Tibial nerve (tissue), 4 donors: ENCODE results near the gene BLOC1S4. TPM values are rescaled to one million over a fixed set of nuclear protein-coding genes. Genes with fewer than 3 reads are reported as not detected.
"Not testable (repeated sequence)": the region's sequence is repeated elsewhere in the genome, so short reads cannot be mapped to it uniquely, and the experiment has no call there.

Experiments used
- DNase-seq, 2 donors: peaks; one replicate each; pipeline ENCODE4 v3.0.0-alpha.2; 2019; ENCODE audit warnings: low spot score in 2 of 2
- H3K27ac ChIP-seq, 4 donors: fragments of 200-600 bp; sonication (generic) in 3 of 4; one replicate each; pipeline ENCODE4 v1.5.1; 2017 to 2019; ENCODE audit warnings: mild to moderate bottlenecking in 1 of 4
- H3K27me3 ChIP-seq, 2 donors: fragments of 200-600 bp; sonication (generic) in 1 of 2; one replicate each; pipeline versions ENCODE4 v1.5.1 to v1.6.0; 2017 to 2019
- H3K36me3 ChIP-seq, 3 donors: fragments of 200-600 bp; sonication (generic); one replicate each; pipeline ENCODE4 v1.5.1; 2018 to 2019
- H3K4me1 ChIP-seq, 4 donors: fragments of 200-600 bp; sonication (generic) in 3 of 4; one replicate each; pipeline ENCODE4 v1.5.1; 2017 to 2019
- H3K4me3 ChIP-seq, 4 donors: fragments of 200-600 bp; sonication (generic) in 3 of 4; one replicate each; pipeline ENCODE4 v1.5.1; 2017 to 2019; ENCODE audit warnings: mild to moderate bottlenecking in 1 of 4, moderate library complexity in 1 of 4
- H3K9me3 ChIP-seq, 4 donors: fragments of 200-600 bp; sonication (generic) in 3 of 4; one replicate each; pipeline ENCODE4 v1.5.1; 2017 to 2019
- EP300 ChIP-seq, 2 donors: sonication (generic); formaldehyde crosslinking; IDR thresholded peaks; one replicate each; pipeline ENCODE4 v1.6.1; 2017; ENCODE audit warnings: antibody characterized with exemption in 2 of 2, mild to moderate bottlenecking in 1 of 2
- POLR2A ChIP-seq, 2 donors: fragments of 450-650 bp; IDR thresholded peaks; one replicate each; pipeline ENCODE4 v1.6.1; 2017; ENCODE audit warnings: antibody characterized with exemption in 2 of 2, mild to moderate bottlenecking in 2 of 2, moderate library complexity in 2 of 2
- WGBS, 2 donors: methylation state at CpG; one replicate each; pipeline ENCODE4 v1.1.5; 2018; 5-methylcytosine and 5-hydroxymethylcytosine counted together
- total RNA-seq, 4 donors: library from RNA; depleted of rRNA; stranded (reverse); fragments of >200 nt; gene quantifications; one replicate each; pipeline ENCODE4 v1.1.0, GENCODE V29; 2016
- TF ChIP-seq, protein P1 (sequence below), 5 experiments: fragments of 200-600 bp in 3 of 5; fragments of 450-650 bp in 2 of 5; sonication (generic) in 3 of 5; IDR thresholded peaks; one replicate each; pipeline ENCODE4 v1.5.1; 2016 to 2019; ENCODE audit warnings: antibody characterized with exemption in 5 of 5, mild to moderate bottlenecking in 3 of 5, moderate library complexity in 2 of 5

The BLOC1S4 gene
- total RNA-seq, 4 donors from 2014 or later: 18.0 to 32.8 (median 28.3) TPM

DNA sequence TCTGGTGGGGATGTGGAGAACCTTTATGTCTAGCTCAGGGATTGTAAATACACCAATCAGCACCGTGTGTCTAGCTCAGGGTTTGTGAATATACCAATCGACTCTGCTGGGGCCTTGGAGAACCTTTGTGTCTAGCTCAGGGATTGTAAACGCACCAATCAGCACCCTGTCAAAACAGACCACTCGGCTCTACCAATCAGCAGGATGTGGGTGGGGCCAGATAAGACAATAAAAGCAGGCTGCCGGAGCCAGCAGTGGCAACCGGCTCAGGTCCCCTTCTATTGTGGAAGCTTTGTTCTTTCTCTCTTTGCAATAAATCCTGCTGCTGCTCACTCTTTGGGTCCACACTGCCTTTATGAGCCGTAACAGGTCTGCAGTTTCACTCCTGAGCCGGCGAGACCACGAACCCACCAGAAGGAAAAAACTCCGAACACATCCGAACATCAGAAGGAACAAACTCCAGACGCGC lies 42.7 kb upstream of the BLOC1S4 start:
- TF ChIP-seq, protein P1, sequence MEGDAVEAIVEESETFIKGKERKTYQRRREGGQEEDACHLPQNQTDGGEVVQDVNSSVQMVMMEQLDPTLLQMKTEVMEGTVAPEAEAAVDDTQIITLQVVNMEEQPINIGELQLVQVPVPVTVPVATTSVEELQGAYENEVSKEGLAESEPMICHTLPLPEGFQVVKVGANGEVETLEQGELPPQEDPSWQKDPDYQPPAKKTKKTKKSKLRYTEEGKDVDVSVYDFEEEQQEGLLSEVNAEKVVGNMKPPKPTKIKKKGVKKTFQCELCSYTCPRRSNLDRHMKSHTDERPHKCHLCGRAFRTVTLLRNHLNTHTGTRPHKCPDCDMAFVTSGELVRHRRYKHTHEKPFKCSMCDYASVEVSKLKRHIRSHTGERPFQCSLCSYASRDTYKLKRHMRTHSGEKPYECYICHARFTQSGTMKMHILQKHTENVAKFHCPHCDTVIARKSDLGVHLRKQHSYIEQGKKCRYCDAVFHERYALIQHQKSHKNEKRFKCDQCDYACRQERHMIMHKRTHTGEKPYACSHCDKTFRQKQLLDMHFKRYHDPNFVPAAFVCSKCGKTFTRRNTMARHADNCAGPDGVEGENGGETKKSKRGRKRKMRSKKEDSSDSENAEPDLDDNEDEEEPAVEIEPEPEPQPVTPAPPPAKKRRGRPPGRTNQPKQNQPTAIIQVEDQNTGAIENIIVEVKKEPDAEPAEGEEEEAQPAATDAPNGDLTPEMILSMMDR (IDR thresholded peaks at IDR 0.05): peak in 1 of 5 experiments; percentile 5
- H3K9me3 ChIP-seq, H3K27me3 ChIP-seq, DNase-seq: not testable (repeated sequence)
- Histone ChIP-seq H3K27ac (peak overlapping the region; percentile 35 to 89 (median 80)), H3K4me3 (peak overlapping the region; percentile 62 to 84 (median 80)), H3K4me1 (peaks cover 0 to 34% (median 24%) of the 10 kb centered on the region in 4 donors), H3K36me3 (peaks cover 0 to 39% (median 0%) of the 10 kb centered on the region in 3 donors)
- WGBS, 2 donors: 30 to 42% methylated on average over 14 of the region's 14 CpGs

DNA sequence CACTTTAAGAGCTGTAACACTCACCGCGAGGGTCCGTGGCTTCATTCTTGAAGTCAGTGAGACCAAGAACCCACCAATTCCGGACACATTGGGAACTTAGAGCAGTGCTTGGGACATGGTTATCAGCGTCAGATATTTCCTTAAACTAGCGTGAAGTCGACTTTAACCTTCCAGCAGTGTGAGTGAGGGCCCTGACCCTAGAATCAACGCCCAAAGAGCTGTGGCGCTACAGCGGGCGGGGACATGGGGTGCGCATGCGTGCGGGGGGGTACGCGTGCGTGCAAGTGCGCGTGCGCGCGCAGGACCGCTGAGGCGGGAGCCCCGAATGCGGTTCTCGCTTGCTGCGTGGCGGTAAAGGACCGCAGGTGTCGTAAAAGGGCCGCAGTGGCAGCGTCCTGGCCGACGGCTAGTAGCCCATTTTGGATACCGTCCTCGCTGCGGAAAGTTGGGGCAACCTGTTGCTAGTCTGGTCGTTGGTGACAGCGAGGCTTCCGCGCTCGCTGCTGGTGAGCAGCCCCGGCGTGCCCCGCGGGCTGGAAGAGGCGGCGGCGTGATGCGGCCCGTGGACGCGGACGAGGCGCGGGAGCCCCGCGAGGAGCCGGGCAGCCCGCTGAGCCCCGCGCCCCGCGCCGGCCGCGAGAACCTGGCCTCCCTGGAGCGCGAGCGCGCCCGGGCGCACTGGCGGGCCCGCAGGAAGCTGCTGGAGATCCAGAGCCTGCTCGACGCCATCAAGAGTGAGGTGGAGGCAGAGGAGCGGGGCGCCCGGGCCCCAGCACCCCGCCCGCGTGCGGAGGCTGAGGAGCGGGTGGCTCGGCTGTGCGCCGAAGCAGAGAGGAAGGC lies 42.1 kb upstream of the BLOC1S4 start:
- WGBS, 2 donors: 1 to 4% methylated on average over 10 to 51 of the region's 89 CpGs
- Histone ChIP-seq H3K27me3 (no peaks in the 10 kb centered on the region), H3K9me3 (no peaks in the 10 kb centered on the region), H3K36me3 (peaks cover 0 to 38% (median 0%) of the 10 kb centered on the region in 3 donors), H3K4me3 (peak overlapping the region; percentile 62 to 84 (median 80)), H3K27ac (peak overlapping the region; percentile 35 to 89 (median 80)), H3K4me1 (peaks cover 0 to 34% (median 24%) of the 10 kb centered on the region in 4 donors)
- DNase-seq: peak; percentile 81 to 87
- TF ChIP-seq EP300 (IDR thresholded peaks at IDR 0.05): peak; percentile 63 to 93
- peak; percentile 39 to 70 for TF ChIP-seq POLR2A (IDR thresholded peaks at IDR 0.05)
- TF ChIP-seq, protein P1 (IDR thresholded peaks at IDR 0.05): peak in 3 of 5 experiments; percentile 5 to 44 (median 6)

DNA sequence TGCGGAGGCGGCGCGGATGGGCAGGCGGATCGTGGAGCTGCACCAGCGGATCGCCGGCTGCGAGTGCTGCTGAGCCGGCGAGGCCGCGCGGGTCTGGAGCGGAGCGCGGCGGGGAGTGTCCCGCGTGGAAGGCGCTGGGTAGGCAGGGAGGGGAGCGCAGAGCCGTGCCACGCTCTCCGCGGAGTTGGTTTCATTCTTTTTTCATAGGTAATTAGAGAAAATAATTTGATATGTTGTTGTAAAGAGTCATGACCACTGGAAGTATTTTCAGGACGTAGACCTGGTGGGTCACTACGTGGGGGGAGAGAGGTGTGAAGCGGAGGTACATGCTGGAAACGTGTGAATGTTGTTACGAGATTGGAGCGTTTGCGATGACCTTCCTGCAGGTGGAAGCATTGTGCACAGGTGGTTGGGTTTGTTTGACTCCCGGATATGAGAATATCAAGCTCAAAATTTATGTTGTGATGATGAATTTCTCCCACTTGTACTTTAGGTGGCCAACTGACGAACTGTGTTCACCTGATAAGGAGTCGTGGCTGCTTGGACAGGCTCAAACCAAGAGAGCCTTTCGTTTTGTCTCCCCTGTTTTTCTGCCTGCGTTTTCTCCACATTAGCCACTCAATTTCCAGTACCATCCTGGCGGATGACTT lies 41.3 kb upstream of the BLOC1S4 start:
- Histone ChIP-seq H3K9me3 (no peaks in the 10 kb centered on the region), H3K27ac (peak overlapping the region; percentile 35 to 89 (median 80)), H3K36me3 (peaks cover 0 to 36% (median 0%) of the 10 kb centered on the region in 3 donors), H3K4me3 (peak overlapping the region; percentile 62 to 84 (median 80)), H3K27me3 (no peaks in the 10 kb centered on the region), H3K4me1 (peaks cover 0 to 34% (median 24%) of the 10 kb centered on the region in 4 donors)
- TF ChIP-seq, protein P1 (IDR thresholded peaks at IDR 0.05): peak in 1 of 5 experiments; percentile 26
- no peak for TF ChIP-seq POLR2A (IDR thresholded peaks at IDR 0.05)
- WGBS, 2 donors: 6 to 7% methylated on average over 34 to 39 of the region's 40 CpGs
- no peak for DNase-seq

DNA sequence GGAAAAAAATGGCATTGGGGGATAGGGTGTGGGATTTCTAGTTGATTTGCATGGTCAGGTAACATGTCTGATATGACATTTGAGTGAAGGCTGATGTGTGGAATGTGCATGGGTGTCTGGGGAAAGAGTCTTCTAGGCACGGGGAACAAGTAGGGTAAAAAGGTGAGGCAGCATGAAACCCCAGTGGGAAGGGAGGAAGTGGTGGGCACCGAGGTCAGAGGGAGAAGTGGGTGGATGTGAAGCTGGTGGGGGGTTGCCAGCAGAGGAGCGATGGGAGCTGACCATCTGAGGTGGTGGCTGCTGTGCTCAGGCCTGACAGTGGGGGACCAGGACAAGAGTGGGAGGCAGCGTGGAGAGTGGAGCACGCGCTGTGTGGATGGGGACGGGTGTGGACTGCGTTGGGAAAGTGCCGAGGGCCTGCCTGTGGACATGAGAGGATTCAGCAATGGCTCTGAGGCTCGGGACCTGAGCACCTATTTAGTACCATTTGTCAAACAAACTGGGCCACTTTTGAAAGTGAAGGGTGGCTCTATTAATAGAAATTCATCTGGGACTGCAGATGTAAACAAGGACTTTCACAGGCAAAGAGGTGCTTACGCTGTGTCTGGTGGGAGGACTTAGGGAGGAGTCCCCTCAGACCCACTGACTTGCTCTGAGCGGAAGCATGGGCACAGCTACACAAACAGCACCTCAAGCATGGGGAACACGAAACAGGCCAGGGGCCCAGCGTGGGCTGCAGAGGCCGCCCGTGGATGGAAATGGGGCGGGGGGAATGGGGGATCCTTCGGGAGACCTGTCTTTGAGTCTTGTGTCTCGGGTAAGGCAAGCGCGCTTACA lies 39.0 kb upstream of the BLOC1S4 start:
- WGBS, 2 donors: 84 to 87% methylated on average over 21 of the region's 21 CpGs
- H3K36me3 ChIP-seq: peaks cover 0 to 37% (median 0%) of the 10 kb centered on the region in 3 donors
- H3K4me1 ChIP-seq: peaks cover 0 to 34% (median 24%) of the 10 kb centered on the region in 4 donors
- H3K27me3 ChIP-seq: no peaks in the 10 kb centered on the region
- no peak for DNase-seq
- no peak overlapping the region for H3K27ac ChIP-seq
- no peaks in the 10 kb centered on the region for H3K9me3 ChIP-seq
- no peak overlapping the region for H3K4me3 ChIP-seq
- TF ChIP-seq, protein P1 (IDR thresholded peaks at IDR 0.05): no peak
- TF ChIP-seq EP300 (IDR thresholded peaks at IDR 0.05) (no peak), POLR2A (IDR thresholded peaks at IDR 0.05) (no peak)
